HL-60/S4 treated with phorbol 12-myristate 13-acetate at 8.2 ng/mL for 4 days and 3 days (cell line): ENCODE results near the gene MED16.
"Not testable (repeated sequence)": the region's sequence is repeated elsewhere in the genome, so short reads cannot be mapped to it uniquely, and the experiment has no call there.

Source experiments
- in situ Hi-C: fragments of 300-500 bp; cut with MboI; formaldehyde crosslinking; loops from 2 replicates; pipeline ENCODE4 v1.15.0; 2022; ENCODE audit warnings: low sequenced_read_pairs

Gene MED16

GRCh38 chr19:843180-843835 is 49.7 kb downstream of the MED16 start:
- in situ Hi-C loops, result no loop called here

DNA sequence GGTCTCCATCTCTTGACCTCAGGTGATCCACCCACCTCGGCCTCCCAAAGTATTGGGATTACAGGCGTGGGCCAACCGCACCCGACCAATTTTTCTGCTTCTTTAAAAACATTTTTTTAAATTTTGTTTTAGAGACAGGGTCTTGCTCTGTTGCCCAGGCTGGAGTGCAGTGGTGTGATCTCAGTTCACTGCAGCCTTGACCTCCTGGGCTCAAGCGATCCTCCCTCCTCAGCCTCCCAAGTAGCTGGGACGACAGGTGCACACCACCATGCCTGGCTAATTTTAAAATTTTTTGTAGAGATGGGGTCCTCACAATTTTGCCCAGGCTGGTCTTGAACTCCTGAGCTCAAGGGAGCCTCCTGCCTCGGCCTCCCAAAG is 50.2 kb downstream of the MED16 start:
- in situ Hi-C loops, result not testable (repeated sequence)

GRCh38 chr19:840519-841206 is 52.3 kb downstream of the MED16 start, which contains the start of gene PRTN3:
Gene PRTN3 (plus strand): TSS chr19:840999. CDS start chr19:841009, 10 bp downstream.
- in situ Hi-C loops, result no loop called here

- in situ Hi-C loops, result no loop called here
Observed at GRCh38 chr19:835210-835810, 57.7 kb downstream of the MED16 start.

DNA sequence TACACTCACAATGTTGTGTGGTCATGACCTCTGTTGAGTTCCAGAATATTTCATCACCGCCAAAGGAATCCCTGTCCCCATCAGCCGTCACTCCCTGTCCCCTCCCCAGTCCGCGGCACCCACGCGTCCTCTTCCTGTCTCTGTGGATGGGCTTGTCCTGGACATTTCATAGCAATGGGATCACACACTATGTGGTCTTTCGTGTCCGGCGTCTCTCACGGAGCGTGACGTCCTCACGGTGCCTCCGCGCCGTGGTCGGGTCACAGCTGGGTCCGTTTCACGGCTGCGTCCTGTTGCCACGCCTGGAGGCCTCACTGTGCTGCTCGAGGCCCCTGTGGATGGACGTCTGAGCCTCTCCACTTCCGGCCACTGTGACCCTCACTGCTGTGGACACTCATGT is 58.8 kb downstream of the MED16 start:
- in situ Hi-C loops, result no loop called here

GRCh38 chr19:831407-832369 is 61.3 kb downstream of the MED16 start:
- in situ Hi-C loops, result no loop called here

DNA sequence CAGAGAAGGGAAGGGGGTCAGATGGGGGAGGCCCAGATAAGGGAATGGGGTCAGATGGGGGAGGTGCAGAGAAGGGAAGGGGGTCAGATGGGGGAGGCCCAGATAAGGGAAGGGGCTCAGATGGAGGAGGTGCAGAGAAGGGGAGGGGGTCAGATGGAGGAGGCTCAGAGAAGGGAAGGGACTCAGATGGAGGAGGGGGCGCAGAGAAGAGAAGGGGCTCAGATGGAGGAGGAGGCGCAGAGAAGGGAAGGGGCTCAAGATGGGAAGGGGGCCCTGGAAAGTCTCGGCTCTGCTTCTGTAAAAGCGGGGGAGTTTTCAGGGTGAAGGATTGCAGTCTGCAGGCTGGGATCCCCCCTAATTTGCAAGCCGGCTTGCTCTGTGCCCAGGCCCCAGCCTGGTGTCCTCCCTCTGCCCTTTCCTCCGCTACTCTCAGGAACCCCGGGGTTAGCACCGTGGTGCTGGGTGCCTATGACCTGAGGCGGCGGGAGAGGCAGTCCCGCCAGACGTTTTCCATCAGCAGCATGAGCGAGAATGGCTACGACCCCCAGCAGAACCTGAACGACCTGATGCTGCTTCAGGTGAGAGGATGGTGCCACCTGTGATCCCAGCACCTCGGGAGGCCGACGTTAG is 63.7 kb downstream of the MED16 start:
- in situ Hi-C loops, result no loop called here

DNA sequence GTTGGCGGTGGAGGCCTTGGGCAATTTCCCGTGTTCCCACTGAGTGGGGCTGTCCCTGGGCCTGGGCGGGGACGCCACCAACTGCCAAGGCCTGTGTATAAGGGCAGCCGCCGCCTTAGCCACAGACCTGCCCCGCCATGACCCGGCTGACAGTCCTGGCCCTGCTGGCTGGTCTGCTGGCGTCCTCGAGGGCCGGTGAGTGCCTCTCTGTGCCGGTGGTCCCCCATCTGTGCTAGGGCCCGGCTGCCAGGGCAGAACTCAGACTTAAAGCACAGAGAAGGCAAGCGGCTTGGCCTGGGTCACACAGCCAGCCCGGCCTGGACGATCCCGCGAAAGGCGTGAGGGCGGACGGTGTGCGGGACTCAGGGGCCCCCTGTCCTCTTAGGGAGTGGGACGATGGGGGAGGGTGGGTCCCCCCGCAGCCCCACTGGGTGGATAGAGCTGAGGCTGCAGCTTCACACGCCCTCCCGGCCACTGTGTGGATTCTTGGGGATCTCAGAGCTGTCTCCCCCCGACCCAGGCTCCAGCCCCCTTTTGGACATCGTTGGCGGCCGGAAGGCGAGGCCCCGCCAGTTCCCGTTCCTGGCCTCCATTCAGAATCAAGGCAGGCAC is 65.2 kb downstream of the MED16 start, which contains the start of gene AZU1:
AZU1 (plus strand) TSS at position 128 of the 612 bp plus-strand sequence; CDS start at position 138, 10 bp downstream.
- in situ Hi-C loops, result no loop called here

DNA sequence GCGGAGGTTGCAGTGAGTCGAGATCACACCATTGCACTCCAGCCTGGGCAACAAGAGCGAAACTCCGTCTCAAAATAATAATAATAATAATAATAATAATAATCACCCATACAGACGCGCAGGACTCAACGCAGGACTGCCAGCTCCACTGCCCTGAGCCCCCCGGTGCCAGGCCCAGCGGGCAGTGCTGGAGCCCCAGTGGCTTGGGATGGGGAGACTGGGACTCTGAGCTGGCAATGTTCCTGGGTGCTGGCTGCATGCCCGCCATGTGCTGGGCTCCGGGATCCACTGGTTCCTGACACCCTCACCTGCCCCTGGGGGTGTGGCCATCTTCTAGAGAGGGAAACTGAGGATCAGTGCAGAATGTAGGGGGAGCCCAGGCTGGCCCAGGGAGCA is 65.7 kb downstream of the MED16 start:
- in situ Hi-C loops, result no loop called here

GRCh38 chr19:825897-826644 is 66.9 kb downstream of the MED16 start:
- in situ Hi-C loops, result no loop called here

DNA sequence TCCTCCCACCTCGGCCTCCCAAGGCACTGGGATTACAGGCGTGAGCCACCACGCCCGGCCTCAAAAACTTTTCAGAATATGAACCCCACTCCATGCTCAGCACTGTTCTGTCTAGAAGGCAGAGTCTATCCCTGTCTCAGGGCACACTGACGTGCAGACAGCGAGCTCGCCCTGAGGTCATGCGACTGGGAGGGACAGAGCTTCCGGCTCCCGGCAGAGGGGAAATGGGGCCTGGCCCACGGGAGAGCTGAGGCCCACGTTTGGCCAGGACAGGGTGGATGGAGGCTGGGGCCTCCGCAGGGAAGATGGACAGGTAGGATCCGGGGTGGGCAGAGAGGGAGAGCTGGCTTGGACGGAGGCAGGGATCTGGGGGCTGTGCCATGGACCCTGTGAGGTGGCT is 68.1 kb downstream of the MED16 start:
- in situ Hi-C loops, result no loop called here

DNA sequence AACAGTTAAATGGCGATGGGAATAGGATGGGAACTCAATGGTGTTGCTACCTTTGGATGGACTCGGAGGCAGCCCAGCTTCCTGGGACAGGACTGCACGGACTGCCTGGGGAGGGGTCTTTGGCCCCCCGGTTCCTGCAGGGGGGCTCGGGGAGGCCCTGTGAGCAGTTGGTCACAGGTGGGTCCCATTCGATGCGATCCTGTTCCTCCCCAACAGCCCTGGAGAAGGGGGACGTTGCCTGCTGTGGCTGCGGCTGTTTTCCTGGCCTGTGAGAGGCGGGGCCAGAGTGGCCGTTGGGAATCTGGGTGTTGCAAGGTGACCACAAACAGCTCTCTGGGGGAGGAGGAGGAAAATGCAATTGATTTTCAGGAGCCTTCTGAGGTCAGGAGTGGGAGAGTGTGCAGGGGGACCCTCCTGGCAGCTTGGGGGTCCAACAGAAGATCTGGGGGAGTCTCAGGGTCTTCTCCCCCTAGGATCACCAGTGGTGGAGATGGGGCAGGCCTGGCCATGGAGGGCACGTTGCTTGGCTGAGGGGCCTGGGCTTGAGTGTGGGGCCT is 69.3 kb downstream of the MED16 start:
- in situ Hi-C loops, result no loop called here

DNA sequence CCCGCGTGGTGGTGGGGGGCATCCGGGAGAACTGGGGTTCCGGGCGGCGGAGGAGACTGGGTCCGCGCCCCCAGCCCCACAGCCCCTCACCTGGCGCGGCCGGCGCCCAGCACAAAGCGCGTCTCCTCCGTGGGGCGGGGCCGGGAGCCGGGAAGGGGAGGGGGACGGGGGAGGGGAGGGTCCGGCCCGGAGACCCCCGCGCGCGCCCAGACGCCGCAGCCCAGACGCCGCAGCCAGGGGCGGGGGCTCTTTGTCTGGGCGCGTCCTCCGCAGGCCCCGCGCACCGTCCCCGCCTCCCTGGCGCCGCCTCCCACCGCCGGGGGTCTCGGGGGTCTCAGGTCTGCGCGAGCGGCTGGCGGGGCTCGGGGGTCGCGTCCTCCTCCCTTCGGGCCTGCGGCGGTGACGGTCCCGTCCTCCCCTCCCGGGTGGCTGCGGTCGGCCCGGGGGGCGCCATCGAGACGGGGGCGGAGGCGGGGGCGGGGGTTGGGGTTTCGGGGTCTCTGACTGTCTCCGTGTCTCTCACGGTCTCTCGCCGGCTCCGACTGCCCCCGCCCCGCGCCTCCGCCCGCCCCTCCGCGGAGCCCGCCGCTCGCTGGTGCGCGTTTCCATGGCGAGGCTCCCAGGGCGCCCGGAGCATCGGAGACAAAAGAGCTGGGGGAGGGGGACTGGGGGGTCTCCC is 71.0 kb downstream of the MED16 start, which contains the start of gene PLPPR3:
PLPPR3 (minus strand) TSS at position 131 of the 679 bp plus-strand sequence. CDS start 396 bp downstream, outside the sequence.
- in situ Hi-C loops, result no loop called here

- in situ Hi-C loops, result no loop called here
Observed at GRCh38 chr19:821231-821824, 71.7 kb downstream of the MED16 start.

GRCh38 chr19:820212-820611 is 72.8 kb downstream of the MED16 start:
- in situ Hi-C loops, result not testable (repeated sequence)
